ENCODE measurements around the gene HSPBP1. TPM values are rescaled to one million over a fixed set of nuclear protein-coding genes. Genes with fewer than 3 reads are reported as not detected.
"Not testable (repeated sequence)": the region's sequence is repeated elsewhere in the genome, so short reads cannot be mapped to it uniquely, and the experiment has no call there.

The HSPBP1 gene
- total RNA-seq, 2 experiments from 2014 or later, result 14.3 to 15.1 TPM

DNA sequence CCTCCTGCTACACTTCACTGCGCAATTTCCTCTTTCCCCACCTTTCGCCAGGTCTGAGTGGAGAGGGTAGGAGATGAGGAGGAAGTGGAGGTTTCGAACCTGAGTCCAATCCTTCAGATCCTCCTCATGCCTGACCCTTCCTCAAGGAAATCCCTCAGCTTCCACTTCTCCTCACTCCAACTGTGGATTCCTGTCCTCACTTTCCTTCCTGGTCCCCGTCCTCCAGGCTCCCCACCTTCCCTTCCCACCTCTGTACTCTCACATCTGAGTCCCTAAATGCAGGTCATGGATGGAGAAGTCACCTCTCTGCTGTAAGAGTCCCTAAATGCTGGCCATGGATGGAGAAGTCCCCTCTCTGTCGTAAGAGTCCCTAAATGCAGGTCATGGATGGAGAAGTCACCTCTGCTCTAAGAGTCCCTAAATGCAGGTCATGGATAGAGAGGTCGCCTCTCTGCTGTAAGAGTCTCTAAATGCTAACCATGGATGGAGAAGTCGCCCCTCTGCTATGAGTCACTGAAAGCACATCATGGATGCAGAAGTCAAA is 54.4 kb downstream of the HSPBP1 start:
- Mint-ChIP-seq H3K36me3 (ENCODE audit: low read depth) (peaks cover 60% of the 10 kb centered on the region), H3K27me3 (no peaks in the 10 kb centered on the region), H3K4me3 (no peak overlapping the region), H3K9me3 (no peaks in the 10 kb centered on the region), H3K27ac (peak overlapping the region; percentile 28), H3K4me1 (ENCODE audit: low read depth) (peaks cover 6% of the 10 kb centered on the region)
- ATAC-seq (ENCODE audit: poor library complexity), result no peak
- intact Hi-C loops (cut with DNase I, micrococcal nuclease), result no loop called here
- ChIA-PET POLR2A (no interaction called here), CTCF (no interaction called here)
- no peak overlapping the region for H3K4me3 ChIP-seq (ENCODE audit: low read length)
- H3K4me1 ChIP-seq (ENCODE audit: insufficient read depth, low read length), result no peaks in the 10 kb centered on the region
- no peak for DNase-seq
- peaks cover 0 to 6% of the 10 kb centered on the region in 2 experiments for H3K9me3 ChIP-seq (ENCODE audit: control insufficient read depth in 1 of 2, insufficient read depth in 1 of 2, low read length in 2 of 2)
- H3K36me3 ChIP-seq (ENCODE audit: insufficient read depth, low read length), result peaks cover 35% of the 10 kb centered on the region
- TF ChIP-seq, protein P1, sequence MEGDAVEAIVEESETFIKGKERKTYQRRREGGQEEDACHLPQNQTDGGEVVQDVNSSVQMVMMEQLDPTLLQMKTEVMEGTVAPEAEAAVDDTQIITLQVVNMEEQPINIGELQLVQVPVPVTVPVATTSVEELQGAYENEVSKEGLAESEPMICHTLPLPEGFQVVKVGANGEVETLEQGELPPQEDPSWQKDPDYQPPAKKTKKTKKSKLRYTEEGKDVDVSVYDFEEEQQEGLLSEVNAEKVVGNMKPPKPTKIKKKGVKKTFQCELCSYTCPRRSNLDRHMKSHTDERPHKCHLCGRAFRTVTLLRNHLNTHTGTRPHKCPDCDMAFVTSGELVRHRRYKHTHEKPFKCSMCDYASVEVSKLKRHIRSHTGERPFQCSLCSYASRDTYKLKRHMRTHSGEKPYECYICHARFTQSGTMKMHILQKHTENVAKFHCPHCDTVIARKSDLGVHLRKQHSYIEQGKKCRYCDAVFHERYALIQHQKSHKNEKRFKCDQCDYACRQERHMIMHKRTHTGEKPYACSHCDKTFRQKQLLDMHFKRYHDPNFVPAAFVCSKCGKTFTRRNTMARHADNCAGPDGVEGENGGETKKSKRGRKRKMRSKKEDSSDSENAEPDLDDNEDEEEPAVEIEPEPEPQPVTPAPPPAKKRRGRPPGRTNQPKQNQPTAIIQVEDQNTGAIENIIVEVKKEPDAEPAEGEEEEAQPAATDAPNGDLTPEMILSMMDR (IDR thresholded peaks at IDR 0.05), result no peak
- H3K27me3 ChIP-seq (ENCODE audit: control insufficient read depth in 1 of 2, insufficient read depth in 2 of 2, low read length in 2 of 2), result no peaks in the 10 kb centered on the region
- no peak overlapping the region for H3K27ac ChIP-seq (ENCODE audit: low read depth in 1 of 2, low read length in 2 of 2)

DNA sequence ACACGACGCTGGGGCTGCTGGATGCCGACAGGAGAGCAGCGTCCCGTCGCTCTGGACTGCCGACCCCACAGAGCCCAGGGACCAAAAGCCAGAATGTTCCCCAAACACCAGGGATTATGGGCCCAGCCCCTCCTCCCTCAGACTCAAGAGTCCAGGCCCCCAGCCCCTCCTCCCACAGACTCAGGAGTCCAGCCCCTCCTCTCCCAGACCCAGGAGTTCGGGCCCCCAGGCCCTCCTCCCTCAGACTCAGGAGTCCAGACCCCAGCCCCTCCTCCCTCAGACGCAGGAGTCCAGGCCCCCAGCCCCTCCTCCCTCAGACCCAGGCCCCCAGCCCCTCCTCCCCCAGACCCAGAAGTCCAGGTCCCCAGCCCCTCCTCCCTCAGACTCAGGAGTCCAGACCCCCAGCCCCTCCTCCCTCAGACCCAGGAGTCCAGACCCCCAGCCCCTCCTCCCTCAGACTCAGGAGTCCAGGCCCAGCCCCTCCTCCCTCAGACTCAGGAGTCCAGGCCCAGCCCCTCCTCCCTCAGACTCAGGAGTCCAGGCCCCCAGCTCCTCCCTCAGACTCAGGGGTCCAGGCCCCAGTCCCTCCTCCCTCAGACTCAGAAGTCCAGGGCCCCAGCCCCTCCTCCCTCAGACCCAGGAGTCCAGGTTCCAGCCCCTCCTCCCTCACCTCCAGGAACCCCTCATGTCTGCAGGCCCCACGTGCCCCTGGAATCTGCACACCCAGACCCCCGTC is 55.1 kb downstream of the HSPBP1 start:
- H3K27ac ChIP-seq (ENCODE audit: low read depth in 1 of 2, low read length in 2 of 2); intact Hi-C loops (cut with DNase I, micrococcal nuclease); CTCF ChIA-PET; ATAC-seq (ENCODE audit: poor library complexity); H3K4me3 Mint-ChIP-seq; H3K4me3 ChIP-seq (ENCODE audit: low read length); H3K4me1 ChIP-seq (ENCODE audit: insufficient read depth, low read length); H3K27me3 ChIP-seq (ENCODE audit: control insufficient read depth in 1 of 2, insufficient read depth in 2 of 2, low read length in 2 of 2); H3K4me1 Mint-ChIP-seq (ENCODE audit: low read depth); H3K9me3 Mint-ChIP-seq; DNase-seq; H3K27me3 Mint-ChIP-seq; POLR2A ChIA-PET: not testable (repeated sequence)
- Histone ChIP-seq H3K9me3 (ENCODE audit: control insufficient read depth in 1 of 2, insufficient read depth in 1 of 2, low read length in 2 of 2) (peaks cover 0 to 10% of the 10 kb centered on the region in 2 experiments), H3K36me3 (ENCODE audit: insufficient read depth, low read length) (peaks cover 28% of the 10 kb centered on the region)
- H3K36me3 Mint-ChIP-seq (ENCODE audit: low read depth), result peaks cover 58% of the 10 kb centered on the region
- peak overlapping the region; percentile 28 for H3K27ac Mint-ChIP-seq

DNA sequence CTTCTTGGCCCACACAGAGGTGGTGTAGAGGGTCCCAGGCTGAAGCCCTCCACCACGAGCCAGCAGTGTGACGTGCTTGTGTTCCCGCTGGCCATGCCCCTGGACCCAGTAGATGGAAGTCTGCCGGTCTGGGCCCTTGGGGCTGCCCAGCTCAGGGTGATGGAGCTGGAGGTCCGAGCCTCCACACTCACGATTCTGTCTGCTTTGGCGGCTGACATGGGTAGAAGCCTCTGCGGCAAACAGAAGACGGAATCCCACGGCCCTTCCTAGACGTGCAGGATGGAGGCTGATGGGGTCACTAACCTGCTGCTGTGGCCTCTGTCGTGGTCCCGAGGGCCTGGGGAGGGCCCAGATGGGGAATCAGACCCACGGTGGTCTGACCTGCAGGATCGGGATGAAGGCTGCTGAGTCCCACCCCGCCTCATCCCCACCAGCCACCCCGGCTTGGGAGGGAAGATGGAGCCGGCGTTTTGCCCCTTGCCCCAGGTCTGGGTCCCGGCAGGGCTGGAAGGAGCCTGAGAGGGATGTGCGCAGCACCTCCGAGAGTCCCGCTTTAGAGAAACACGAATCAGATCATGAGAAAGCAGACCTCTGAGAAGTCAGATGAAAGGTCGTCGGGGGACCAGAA is 55.8 kb downstream of the HSPBP1 start:
- CTCF ChIA-PET, result no interaction called here
- Histone ChIP-seq H3K36me3 (ENCODE audit: insufficient read depth, low read length) (peaks cover 23% of the 10 kb centered on the region), H3K9me3 (ENCODE audit: control insufficient read depth in 1 of 2, insufficient read depth in 1 of 2, low read length in 2 of 2) (peaks cover 0 to 10% of the 10 kb centered on the region in 2 experiments), H3K4me3 (ENCODE audit: low read length) (no peak overlapping the region), H3K27me3 (ENCODE audit: control insufficient read depth in 1 of 2, insufficient read depth in 2 of 2, low read length in 2 of 2) (no peaks in the 10 kb centered on the region), H3K4me1 (ENCODE audit: insufficient read depth, low read length) (no peaks in the 10 kb centered on the region), H3K27ac (ENCODE audit: low read depth in 1 of 2, low read length in 2 of 2) (no peak overlapping the region)
- POLR2A ChIA-PET, result no interaction called here
- Mint-ChIP-seq H3K4me1 (ENCODE audit: low read depth) (peaks cover 6% of the 10 kb centered on the region), H3K27ac (no peak overlapping the region), H3K36me3 (ENCODE audit: low read depth) (peaks cover 53% of the 10 kb centered on the region), H3K4me3 (no peak overlapping the region), H3K27me3 (no peaks in the 10 kb centered on the region), H3K9me3 (no peaks in the 10 kb centered on the region)
- intact Hi-C loops (cut with DNase I, micrococcal nuclease), result no loop called here
- no peak for DNase-seq
- ATAC-seq (ENCODE audit: poor library complexity), result no peak
- TF ChIP-seq, protein P1 (IDR thresholded peaks at IDR 0.05), result no peak
